GM19351 (cell line): Measurements from ENCODE around the gene PRPS1.
"Not testable (repeated sequence)": the region's sequence is repeated elsewhere in the genome, so short reads cannot be mapped to it uniquely, and the experiment has no call there.

Experiments
- ATAC-seq: cut with Tn5 transposase; IDR thresholded peaks from one replicate; pipeline ENCODE4 v1.9.1; 2021; ENCODE audit warnings: mild to moderate bottlenecking, moderate library complexity; ENCODE audit not compliant: unreplicated experiment

The PRPS1 gene

DNA sequence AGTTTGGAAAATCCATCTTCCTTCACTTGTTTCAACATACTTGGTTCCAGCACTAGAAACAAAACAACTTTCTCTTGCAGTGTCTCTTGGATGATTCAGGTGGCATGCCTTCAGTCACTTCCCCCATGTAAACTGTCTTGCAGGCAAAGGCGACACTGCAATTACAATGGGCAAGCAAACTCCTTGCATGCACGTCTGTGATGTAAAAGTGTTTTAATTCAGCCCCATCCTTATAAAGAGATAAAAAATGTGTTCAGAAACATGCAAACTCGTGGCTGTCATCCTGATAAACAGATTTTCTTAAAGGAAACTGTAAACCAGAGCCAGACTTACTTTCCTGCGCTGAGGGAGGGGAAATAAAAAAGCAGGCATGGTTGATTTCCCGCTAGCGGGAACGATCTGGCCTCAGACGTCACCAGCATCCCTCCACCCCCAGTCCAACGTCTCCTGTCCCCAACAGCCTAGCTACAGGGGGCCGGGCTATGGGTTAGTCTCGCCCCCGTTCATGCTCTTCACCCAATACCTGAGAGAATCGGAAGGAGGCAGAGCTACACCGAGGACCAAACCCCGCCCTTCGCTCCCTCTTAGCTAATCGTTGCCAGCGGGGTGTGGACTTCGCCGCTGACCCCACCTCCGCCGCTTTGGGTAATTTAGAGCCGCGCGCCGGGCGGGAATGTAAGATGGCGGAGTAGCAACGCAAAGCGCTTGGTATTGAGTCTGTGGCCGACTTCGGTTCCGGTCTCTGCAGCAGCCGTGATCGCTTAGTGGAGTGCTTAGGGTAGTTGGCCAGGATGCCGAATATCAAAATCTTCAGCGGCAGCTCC lies at the start of gene PRPS1:
PRPS1 (plus strand) TSS at position 673 of the 824 bp plus-strand sequence; CDS start at position 792, 119 bp downstream.
- ATAC-seq: peak; percentile 99

DNA sequence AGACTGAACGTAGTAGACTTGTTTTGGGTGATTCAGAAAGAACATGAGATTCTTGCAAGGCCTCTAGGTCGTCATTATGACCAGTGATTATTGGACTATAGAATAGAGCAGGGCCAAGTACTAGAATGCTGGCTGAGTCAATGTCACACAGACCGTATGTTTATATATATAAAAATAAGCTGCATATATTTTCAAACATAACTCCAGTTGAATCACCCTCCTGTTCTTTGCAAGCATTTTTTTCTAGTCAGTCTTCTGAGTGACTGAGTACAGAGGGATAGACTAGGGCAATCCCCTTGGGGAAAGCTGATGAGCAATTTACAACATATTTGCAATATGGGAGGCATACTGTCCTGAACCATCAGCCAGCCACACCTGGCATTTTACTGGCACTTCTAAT lies 48.4 kb upstream of the PRPS1 start:
- ATAC-seq: no peak

DNA sequence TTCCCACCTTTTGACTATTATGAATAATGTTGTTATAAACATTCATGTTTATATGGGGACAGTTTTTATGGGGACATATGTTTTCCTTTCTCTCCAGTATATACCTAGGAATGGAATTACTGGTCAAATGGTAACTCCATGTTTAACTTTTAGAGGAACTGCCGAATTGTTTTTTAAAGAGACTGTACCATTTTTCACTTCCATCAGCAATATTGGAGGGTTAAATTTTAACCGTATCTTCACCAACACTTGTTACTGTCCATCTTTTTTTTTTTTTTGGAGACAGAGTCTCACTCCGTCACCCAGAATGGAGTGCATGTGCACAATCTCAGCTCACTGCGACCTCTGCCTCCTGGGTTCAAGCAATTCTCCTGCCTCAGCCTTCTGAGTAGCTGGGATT lies 46.4 kb upstream of the PRPS1 start:
- ATAC-seq: no peak

DNA sequence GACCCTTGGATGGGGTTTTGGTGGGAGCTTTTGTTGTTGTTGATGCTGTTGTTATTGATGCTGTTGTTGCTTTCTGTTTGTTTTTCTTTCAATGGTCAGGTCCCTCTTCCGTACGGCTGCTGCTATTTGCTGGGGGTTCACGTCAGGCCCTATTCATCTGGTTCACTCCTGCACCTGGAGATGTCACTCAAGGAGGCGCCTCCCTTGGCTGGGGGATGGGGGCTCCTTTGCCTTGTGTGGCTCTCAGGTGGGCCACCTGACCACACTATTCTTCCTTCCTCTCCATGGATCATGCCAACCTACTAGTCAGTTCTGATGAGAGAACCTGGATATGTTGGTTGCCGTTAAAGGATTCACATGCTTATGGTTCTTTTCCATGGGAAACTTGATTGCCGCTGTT lies 39.1 kb upstream of the PRPS1 start:
- no peak for ATAC-seq

DNA sequence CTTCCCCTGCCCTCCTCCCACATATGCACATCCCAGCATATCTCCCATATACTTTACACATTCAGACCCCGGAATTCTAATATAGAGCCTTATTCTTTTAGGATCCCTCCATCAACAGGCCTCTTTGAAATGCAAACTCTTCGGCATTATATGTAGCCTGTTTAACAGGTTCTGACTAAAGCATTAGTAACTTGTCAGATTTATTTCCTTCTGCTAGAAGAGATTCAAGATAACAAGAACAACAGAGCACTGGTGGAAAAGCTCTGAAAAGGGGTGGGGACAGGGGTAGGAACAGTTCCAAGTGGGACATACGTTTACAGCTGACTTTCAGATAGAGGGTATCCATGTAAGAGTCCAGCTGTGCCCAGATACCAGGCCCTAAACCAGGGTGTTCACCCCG lies 31.7 kb upstream of the PRPS1 start:
- ATAC-seq: no peak

DNA sequence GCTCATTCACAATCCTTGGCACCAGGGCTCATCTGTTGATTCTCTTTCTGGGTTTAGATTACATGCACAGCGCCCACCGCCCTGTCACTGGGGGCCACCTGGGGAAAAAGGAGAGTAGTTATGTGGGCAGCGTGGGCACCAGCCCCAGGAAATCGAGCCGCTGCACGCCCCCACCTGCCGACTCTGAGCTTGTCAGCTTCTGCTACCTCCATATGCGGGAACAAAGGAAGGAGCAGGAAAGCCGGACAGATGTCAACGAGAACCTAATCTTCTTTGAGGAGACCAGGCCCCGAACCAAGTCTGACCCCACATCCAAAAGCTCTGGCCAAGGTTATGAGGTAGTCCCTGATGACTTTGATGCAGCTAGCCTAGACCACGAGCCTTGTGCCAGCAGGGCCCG lies 31.0 kb upstream of the PRPS1 start:
- ATAC-seq: no peak

DNA sequence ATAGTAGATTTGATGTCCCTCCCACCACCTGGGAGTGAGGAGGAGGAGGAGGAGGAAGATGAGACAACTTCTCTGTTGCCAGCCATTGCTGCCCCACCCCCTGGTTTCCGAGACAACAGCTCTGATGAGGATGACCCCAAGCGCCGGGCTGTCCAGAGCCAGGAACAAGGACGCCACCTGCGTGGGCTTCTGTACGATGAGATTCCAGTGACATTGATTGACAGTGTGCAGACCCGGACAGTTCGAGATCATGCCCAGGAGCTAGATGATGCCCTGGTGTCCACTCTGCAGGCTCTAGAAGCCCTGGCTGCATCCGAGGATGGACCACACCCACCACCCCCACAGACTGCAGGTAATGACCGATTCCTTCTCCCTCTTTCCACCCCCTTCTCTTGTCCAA lies 30.5 kb upstream of the PRPS1 start:
- no peak for ATAC-seq

DNA sequence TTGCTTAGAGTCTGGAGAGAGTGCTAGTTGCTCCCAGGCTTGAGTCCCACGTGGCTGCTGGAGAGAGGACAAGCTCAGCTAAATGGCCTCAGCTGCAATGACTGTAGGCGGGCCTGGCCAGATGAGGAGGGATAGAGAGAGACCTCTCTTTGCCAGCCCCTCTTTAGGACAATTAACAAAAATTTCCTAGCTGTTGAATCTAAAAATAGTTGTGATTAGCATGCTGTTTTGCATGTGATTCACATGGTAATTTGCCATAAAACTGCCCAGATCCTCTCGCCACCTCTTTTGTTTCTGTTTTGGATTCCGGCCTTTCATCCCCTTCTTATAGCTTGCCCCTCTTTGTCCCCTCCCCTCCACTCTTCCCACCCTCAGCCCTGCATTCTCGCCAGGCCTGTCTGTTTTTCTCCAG lies 28.9 kb upstream of the PRPS1 start:
- ATAC-seq: no peak

DNA sequence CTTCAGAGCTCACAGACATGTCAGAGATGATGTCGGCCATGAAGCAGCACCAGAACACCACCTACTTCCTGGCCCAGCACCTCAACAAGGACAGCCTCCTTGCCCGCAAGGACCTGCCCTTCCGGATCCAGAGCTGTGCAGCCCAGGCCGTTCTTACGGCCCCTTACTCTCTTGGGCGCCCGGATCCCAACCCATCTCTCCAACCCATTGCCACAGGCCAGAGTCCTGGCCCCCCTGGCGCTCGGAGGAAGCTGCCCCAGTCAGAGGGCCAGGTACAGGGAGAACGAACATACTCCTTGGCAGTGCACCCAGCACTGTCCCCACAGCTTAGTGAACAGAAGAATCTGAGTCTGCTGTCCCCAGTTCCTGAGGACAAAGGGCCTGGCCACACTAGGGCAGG lies 27.9 kb upstream of the PRPS1 start:
- no peak for ATAC-seq

DNA sequence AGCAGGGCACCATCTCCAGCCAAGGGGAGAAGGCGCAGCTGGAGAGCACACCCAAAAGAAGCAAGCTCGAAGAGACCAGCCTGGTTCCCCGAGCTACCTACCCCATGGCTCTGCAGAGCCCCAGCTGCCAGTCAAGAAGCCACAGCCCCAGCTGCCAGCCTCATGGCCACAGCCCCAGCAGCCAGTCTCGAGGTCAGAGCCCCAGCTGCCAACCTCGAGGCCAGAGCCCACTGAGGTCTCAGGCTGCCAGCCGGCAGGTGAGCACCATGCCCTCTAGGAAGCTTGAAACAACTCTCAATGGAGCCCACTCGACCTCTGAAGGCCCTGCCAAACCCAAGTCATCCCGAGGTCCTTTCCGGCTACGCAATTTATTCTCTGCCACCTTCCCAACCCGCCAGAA lies 27.0 kb upstream of the PRPS1 start:
- no peak for ATAC-seq

DNA sequence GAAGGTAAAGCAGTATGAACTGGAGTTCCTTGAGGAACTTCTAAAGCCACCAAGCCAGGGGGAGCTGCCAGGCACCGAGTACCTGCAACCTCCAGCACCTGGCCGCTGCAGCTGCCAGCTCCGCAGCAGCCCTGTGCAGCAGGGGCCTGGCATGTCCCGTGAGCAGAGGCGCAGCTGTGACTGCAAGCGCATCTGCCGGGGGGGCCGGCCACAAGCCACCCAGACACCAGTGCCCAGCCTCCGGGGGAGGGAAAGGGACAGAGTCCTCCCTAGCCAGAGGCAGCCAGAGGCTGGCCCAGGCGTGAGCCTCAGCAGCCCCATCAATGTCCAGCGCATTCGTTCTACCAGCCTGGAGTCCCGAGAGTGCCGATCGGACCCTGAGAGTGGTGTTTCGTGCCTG lies 26.6 kb upstream of the PRPS1 start:
- no peak for ATAC-seq

DNA sequence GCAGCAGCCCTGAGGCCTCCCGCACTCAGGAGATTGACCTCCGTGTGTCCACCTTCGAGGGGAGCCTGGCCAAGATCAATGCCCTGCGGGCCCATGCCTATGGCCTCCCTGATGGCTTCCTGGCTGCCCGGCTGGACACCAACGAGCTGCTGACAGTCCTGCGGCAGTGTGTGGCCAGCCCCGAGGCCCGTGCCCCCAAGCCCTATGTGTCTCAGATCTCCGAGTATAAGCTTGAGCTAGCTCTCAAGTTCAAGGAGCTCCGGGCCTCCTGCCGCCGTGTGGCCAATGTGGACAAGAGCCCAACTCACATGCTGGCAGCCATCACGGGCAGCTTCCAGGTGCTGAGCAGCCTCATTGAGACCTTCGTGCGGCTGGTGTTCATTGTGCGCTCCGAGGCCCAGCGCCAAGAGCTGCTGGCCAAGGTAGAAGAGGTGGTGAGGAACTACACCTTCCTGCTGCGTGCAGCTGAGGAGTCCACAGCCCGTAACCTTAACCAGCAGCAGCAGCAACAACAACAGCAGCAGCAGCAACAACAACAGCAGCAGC lies 25.5 kb upstream of the PRPS1 start:
- no peak for ATAC-seq

DNA sequence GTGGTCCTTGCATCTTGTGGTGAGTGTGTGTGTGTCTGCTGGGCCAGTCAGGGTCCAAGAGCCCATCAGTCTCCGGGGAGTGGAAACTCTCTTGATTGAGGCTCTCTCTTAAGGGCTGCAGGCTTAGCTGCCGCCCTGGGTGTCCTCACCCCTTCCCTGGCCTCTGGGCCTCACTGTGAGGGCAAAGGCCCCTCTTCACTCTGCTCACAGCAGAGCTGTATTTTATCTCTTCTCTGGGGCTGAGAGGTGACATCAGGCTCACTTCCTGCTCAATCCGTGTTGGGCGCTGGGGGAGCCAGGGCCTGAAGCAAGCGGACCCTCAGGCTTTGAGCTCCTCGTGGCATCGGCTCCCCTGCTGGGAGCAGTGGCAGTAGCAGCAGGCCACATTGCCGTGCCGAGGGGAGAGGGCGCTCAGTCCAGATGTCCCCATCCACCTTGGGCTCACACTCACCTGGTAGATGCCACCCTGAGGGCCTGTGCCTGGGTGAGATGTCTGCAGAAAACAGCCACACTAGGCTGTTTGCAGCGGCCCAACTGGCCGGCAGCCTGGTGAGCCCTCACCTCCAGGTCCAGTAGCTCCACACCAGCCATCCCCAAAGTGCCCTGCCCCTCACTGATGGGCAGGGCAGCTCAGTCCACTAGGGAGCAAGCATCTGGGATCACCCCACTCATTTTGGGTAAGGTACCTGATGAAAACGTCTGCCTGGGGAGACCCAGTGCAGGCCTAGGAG lies 24.7 kb upstream of the PRPS1 start:
- no peak for ATAC-seq

DNA sequence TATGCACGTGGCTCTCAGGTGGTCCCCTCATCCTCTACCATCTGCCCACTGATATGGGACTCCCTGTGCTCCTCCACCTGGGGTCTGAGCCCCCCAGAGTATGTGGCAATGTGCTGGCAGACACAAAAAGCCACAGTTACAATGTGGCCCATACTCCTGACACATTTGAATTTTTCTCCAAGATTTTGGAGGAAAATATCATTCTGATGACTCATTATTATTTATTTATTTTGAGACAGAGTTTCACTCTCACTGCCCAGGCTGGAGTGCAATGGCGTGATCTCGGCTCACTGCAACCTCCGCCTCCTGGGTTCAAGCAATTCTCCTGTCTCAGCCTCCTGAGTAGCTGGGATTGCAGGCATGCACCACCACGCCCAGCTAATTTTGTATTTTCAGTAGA lies 19.2 kb upstream of the PRPS1 start:
- ATAC-seq: not testable (repeated sequence)

DNA sequence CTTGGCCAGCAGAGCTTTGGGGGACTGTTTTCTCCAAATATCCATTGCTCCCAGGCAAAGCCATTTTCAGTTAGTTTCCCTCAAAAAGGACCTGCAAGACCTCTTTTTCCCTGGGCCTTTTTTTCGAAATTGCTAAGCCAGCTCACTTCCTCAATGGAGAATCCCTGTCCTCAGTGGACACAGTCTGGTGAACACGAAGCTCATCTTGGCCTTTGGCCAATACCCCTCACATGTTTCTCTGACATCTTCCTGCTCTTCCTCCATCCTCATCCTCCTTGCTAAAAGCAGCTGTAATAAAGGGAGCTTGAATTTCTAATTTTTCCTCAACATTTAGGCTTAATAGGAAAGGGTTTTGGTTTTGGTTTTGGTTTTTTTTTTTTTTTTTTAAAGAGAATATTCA lies 17.6 kb upstream of the PRPS1 start:
- ATAC-seq: no peak

DNA sequence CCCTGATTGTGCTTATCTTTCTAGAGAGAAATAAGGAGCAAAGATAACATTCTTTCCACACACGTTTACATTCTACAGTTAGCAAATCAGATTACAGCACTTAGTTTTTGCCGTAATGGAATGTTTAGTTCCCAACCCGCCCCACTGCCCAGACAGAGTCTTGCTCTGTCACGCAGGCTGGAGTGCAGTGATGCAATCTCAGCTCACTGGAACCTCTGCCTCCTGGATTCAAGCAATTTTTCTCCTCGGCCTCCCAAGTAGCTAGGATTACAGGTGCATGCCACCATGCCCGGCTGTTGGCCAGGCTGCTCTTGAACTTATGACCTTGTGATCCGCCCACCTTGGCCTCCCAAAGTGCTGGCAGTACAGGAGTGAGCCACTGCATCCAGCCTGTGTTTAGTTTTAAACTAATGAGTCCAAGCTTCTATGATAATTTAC lies 8.4 kb upstream of the PRPS1 start:
- ATAC-seq: no peak

DNA sequence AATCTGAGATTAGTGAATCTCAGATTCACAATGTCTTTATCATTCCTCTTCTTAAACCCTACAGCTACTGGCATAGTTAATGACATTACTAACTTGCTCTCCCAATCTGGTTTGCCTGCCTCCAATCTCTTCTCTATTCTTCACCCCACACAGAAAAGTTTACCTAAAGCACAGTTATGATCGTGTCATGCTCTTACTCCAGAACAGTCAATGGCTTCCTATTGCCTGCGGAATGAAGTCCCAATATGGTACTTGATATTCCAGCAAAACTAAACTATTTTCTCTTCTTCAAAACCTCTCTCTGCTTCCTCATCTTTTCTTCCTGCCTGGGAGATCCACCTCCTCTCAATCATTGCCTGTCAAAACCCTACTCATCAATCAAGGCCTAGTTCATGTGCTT lies 3.4 kb upstream of the PRPS1 start:
- no peak for ATAC-seq

DNA sequence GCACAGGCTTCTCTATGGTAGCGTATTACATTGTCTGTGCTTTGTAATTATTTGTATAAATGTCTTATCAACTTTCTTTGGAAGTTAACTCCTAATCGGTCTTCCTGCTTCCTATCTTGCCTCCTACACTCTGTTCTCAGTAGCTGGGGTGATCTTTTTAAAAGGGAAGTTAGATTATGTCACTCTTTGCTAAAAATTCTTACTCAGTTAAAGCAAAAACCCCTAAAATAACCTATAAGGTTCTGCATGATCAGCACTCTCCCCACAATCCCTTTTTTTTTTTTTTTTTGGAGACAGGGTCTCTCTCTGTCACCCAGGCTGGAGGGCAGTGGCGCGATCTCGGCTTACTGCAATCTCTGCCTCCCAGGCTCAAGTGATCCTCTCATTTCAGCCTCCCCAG lies 2.6 kb upstream of the PRPS1 start:
- ATAC-seq: no peak

DNA sequence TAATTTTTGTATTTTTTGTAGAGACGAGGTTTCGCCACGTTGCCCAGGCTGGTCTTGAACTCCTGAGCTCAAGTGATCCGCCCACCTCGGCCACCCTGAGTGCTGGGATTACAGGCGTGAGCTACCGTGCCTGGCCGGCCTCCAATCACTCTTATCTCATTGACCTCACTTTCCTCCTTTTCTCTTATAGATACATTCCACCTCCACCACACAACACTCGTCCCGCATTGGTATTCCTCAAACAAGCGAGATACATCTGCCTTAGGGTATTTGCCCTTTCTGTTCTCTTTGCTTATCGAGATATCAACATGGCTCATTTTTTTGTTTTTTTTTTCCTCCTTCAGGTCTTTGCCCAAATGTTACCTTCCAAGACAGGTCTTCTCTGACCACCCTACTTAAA lies 1.8 kb upstream of the PRPS1 start:
- ATAC-seq: no peak

DNA sequence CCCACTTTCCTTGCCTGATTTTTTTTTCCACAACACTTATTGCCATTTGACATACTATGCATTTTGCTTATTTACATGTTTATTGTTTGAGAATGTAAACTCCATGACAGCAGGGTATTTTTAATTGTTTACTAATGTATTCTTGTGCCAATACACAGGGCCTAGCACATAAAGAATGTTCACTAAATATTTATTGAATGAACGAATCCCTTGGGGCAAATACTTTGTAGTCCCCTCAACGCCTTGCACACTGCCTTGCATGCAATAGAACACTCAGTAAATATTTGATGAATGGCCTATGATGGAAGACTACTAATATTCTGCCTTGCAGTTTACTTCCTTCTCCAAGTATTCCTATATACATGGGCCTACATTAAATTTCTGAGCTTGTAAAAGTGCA lies 1.4 kb upstream of the PRPS1 start:
- ATAC-seq: no peak

DNA sequence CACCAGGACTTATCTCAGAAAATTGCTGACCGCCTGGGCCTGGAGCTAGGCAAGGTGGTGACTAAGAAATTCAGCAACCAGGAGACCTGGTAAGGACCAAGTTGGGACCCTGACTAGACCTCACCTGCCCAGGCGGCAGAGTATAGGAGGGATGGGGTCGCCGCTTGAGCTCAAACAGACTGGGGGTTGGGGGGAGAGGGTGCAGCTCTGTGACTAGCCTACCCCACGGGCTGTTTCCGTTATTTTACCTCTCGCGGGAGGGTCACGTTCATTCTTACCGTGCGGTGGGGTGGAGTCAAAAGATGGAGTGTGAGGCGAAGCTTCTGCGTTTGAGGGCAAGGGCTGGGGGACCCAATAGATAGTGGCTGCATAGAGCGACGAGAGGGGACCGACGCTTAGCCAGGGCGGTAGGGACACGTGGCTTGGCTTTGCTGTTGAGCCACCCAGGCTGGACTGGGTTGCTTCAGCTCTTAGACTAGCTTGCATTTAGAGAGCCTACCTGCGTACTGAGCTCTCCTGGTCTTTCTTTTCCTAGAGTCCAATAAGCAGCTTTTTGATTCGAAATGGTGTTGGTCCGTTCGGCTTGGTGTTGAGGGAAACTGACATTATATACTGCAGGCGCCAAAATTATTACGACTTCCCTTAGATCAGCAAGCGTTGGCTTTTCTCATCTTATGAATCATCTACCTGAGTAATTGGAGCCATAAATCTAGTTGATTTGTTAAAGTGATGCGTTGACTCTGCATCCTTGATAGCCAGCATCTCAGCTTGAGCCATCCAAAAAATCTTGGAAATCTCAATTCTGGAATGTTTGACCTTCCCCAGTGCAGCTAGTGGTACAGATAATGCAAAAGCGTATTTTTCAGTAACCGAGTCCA lies 591 bp downstream of the PRPS1 start:
- ATAC-seq: peak; percentile 38
